GM12872 (cell line): Measurements from ENCODE around the gene NEK10.

Experiments
- TF ChIP-seq, protein P1 (sequence below): IDR thresholded peaks from 3 replicates; pipeline ENCODE4 v1.5.1; 2011; ENCODE audit warnings: low read depth, mild to moderate bottlenecking, low read length, moderate library complexity; ENCODE audit not compliant: insufficient read depth

NEK10 gene

GRCh38 chr3:27349832-27350231, 19.4 kb downstream of the NEK10 start:
- TF ChIP-seq, protein P1, sequence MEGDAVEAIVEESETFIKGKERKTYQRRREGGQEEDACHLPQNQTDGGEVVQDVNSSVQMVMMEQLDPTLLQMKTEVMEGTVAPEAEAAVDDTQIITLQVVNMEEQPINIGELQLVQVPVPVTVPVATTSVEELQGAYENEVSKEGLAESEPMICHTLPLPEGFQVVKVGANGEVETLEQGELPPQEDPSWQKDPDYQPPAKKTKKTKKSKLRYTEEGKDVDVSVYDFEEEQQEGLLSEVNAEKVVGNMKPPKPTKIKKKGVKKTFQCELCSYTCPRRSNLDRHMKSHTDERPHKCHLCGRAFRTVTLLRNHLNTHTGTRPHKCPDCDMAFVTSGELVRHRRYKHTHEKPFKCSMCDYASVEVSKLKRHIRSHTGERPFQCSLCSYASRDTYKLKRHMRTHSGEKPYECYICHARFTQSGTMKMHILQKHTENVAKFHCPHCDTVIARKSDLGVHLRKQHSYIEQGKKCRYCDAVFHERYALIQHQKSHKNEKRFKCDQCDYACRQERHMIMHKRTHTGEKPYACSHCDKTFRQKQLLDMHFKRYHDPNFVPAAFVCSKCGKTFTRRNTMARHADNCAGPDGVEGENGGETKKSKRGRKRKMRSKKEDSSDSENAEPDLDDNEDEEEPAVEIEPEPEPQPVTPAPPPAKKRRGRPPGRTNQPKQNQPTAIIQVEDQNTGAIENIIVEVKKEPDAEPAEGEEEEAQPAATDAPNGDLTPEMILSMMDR, result no peak

DNA sequence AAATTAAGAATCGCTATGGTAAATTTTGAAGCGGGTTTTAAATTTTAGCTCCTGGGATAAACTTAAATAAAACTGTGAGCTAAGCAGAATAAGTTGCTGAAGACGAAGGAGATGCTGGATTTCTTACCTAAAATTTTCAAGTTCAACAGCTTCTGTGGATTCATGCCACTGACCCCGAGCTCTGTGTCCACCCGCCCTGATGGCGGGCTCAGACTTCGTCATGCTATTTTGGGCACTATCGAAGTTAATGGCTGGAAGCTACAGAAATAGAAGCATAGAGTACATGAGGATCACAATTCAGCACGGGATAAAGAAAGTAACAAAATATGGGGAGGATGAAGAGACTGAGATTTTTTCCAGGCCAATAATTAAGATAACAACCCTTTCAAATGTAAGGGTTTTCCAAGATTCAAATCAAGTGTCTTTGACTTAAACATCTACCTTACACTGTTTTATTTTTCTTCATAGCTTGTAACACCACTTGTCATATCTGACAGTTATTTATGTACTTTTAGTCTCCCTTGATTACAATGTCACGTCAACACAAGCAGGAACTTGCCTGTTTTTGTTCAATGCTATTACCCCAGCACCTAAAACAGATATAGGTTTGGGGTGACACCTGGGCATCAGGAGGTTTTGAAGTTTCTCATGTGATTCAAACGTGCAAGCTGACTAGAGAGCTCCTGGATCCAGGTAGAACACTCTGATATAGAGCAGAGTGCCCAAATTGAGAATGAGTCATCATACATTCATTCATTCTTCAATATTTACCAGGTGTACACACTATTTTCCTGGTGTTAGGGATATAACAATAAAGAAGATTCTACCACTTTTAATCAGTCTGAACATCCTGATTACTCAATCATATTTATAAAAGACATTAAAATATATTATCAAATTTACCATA, 23.0 kb downstream of the NEK10 start:
- TF ChIP-seq, protein P1, result no peak

DNA sequence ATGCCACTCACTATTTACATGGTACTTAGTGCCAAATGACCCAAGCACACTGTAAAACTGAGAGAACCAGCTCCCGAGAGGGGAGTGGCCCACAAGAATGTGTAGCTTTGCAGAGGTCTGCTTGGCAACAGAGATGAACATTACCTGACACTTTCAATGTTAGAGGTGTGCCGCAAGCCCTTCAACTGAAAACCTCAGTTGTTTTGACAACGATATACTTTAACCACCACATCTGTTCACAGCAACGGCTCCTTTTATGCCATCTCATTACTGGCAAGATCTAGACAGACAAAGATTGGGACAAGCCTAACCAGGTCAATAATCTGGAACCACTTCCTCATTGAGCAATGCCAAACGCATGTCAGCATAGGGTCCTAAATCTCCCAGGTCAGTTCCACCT, 23.7 kb downstream of the NEK10 start:
- TF ChIP-seq, protein P1, result no peak

GRCh38 chr3:27345045-27345444, 24.1 kb downstream of the NEK10 start:
- TF ChIP-seq, protein P1, result no peak

- TF ChIP-seq, protein P1, result no peak
Observed at GRCh38 chr3:27344192-27344591, 25.0 kb downstream of the NEK10 start.

DNA sequence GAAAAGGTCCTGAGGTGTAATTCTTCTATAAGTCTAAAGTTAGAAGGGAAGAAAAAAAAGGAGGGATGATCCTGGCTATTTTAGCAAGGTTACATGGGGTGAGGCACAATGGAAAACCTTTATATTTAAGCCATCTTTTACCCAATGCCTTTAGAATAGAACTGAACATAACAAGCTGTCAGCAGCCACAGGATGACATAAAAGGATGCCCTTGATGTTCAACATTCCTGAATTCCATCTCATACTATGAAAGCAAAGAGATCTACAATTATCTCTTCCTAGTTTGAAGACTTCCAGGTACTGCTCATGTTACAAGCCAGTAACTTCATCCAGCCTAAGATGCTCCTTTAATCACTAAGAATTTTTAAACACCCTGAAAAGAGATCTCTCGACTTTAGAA, 26.9 kb downstream of the NEK10 start:
- TF ChIP-seq, protein P1, result no peak

- TF ChIP-seq, protein P1, result no peak
Observed at GRCh38 chr3:27340534-27340933, 28.6 kb downstream of the NEK10 start.
